Activated CD8-positive, alpha-beta memory T cell treated with anti-CD3 and anti-CD28 coated beads, Interleukin-2, amount 50 U/mL, for 24 hours (primary cell): ENCODE results near the gene ARHGAP22.

ENCODE experiments used
- DNase-seq: peaks from one replicate; pipeline ENCODE4 v3.0.0-alpha.2; 2020; ENCODE audit errors: extremely low read depth

Gene ARHGAP22

GRCh38 chr10:48633381-48634197 is 28.7 kb upstream of the ARHGAP22 start:
- DNase-seq: no peak

GRCh38 chr10:48632166-48632565 is 27.3 kb upstream of the ARHGAP22 start:
- no peak for DNase-seq

- no peak for DNase-seq
These were observed 23.2 kb upstream of the ARHGAP22 start for GRCh38 chr10:48627984-48628609.

- DNase-seq: no peak
These were observed 22.3 kb upstream of the ARHGAP22 start for GRCh38 chr10:48626986-48627731.

GRCh38 chr10:48626447-48626846 is 21.6 kb upstream of the ARHGAP22 start:
- DNase-seq: no peak

GRCh38 chr10:48625826-48626134 is 20.9 kb upstream of the ARHGAP22 start:
- DNase-seq: no peak

- no peak for DNase-seq
These were observed 18.8 kb upstream of the ARHGAP22 start for GRCh38 chr10:48623607-48624132.

GRCh38 chr10:48623009-48623408 is 18.1 kb upstream of the ARHGAP22 start:
- DNase-seq: no peak

GRCh38 chr10:48620719-48621118 is 15.8 kb upstream of the ARHGAP22 start:
- DNase-seq: no peak

GRCh38 chr10:48616436-48616835 is 11.6 kb upstream of the ARHGAP22 start:
- DNase-seq: no peak

GRCh38 chr10:48614481-48615390 is 9.9 kb upstream of the ARHGAP22 start:
- DNase-seq: no peak

- no peak for DNase-seq
These were observed 8.1 kb upstream of the ARHGAP22 start for GRCh38 chr10:48613016-48613415.

- no peak for DNase-seq
These were observed 7.5 kb upstream of the ARHGAP22 start for GRCh38 chr10:48612236-48612943.

GRCh38 chr10:48611133-48611532 is 6.3 kb upstream of the ARHGAP22 start:
- DNase-seq: no peak

- no peak for DNase-seq
These were observed 5.8 kb upstream of the ARHGAP22 start for GRCh38 chr10:48610585-48611093.

GRCh38 chr10:48609899-48610584 is 5.2 kb upstream of the ARHGAP22 start:
- DNase-seq: no peak

- no peak for DNase-seq
These were observed 4.6 kb upstream of the ARHGAP22 start for GRCh38 chr10:48609441-48609840.

GRCh38 chr10:48608976-48609375 is 4.1 kb upstream of the ARHGAP22 start:
- DNase-seq: no peak

- DNase-seq: no peak
These were observed 3.4 kb upstream of the ARHGAP22 start for GRCh38 chr10:48608279-48608681.
